ENCODE data around the gene ZDHHC17.

ZDHHC17 gene

GRCh38 chr12:76813265-76813664 lies 49.4 kb downstream of the ZDHHC17 start:
- DNase-seq (ENCODE audit: low read depth in 1 of 2, low spot score in 1 of 2) = no peak

GRCh38 chr12:76813972-76814371 lies 50.1 kb downstream of the ZDHHC17 start:
- no peak for DNase-seq (ENCODE audit: low read depth in 1 of 2, low spot score in 1 of 2)

- no peak for DNase-seq (ENCODE audit: low read depth in 1 of 2, low spot score in 1 of 2)
These were observed 57.1 kb downstream of the ZDHHC17 start for GRCh38 chr12:76820888-76821482.

GRCh38 chr12:76830436-76830835 lies 66.5 kb downstream of the ZDHHC17 start:
- no peak for DNase-seq (ENCODE audit: low read depth in 1 of 2, low spot score in 1 of 2)

GRCh38 chr12:76836633-76837032 lies 72.7 kb downstream of the ZDHHC17 start:
- DNase-seq (ENCODE audit: low read depth in 1 of 2, low spot score in 1 of 2) = no peak

GRCh38 chr12:76847260-76847659 lies 83.3 kb downstream of the ZDHHC17 start:
- DNase-seq (ENCODE audit: low read depth in 1 of 2, low spot score in 1 of 2) = no peak

GRCh38 chr12:76848132-76848531 lies 84.2 kb downstream of the ZDHHC17 start:
- DNase-seq (ENCODE audit: low read depth in 1 of 2, low spot score in 1 of 2) = no peak

- DNase-seq (ENCODE audit: low read depth in 1 of 2, low spot score in 1 of 2) = no peak
These were observed 88.2 kb downstream of the ZDHHC17 start for GRCh38 chr12:76852106-76852505.

- DNase-seq (ENCODE audit: low read depth in 1 of 2, low spot score in 1 of 2) = no peak
These were observed 91.4 kb downstream of the ZDHHC17 start for GRCh38 chr12:76855271-76855670.

GRCh38 chr12:76856018-76856644 lies 92.2 kb downstream of the ZDHHC17 start:
- DNase-seq (ENCODE audit: low read depth in 1 of 2, low spot score in 1 of 2) = no peak

GRCh38 chr12:76859611-76860010 lies 95.7 kb downstream of the ZDHHC17 start:
- no peak for DNase-seq (ENCODE audit: low read depth in 1 of 2, low spot score in 1 of 2)

- no peak for DNase-seq (ENCODE audit: low read depth in 1 of 2, low spot score in 1 of 2)
These were observed 96.3 kb downstream of the ZDHHC17 start for GRCh38 chr12:76860256-76860655.

- no peak for DNase-seq (ENCODE audit: low read depth in 1 of 2, low spot score in 1 of 2)
These were observed 99.2 kb downstream of the ZDHHC17 start for GRCh38 chr12:76863005-76863670.

GRCh38 chr12:76863837-76864236 lies 99.9 kb downstream of the ZDHHC17 start:
- no peak for DNase-seq (ENCODE audit: low read depth in 1 of 2, low spot score in 1 of 2)

GRCh38 chr12:76864791-76865400 lies 101.0 kb downstream of the ZDHHC17 start:
- DNase-seq (ENCODE audit: low read depth in 1 of 2, low spot score in 1 of 2) = no peak

- no peak for DNase-seq (ENCODE audit: low read depth in 1 of 2, low spot score in 1 of 2)
These were observed 102.2 kb downstream of the ZDHHC17 start for GRCh38 chr12:76866151-76866567.

GRCh38 chr12:76866726-76867125 lies 102.8 kb downstream of the ZDHHC17 start:
- DNase-seq (ENCODE audit: low read depth in 1 of 2, low spot score in 1 of 2) = no peak

- DNase-seq (ENCODE audit: low read depth in 1 of 2, low spot score in 1 of 2) = no peak
These were observed 107.2 kb downstream of the ZDHHC17 start for GRCh38 chr12:76871082-76871481.

- DNase-seq (ENCODE audit: low read depth in 1 of 2, low spot score in 1 of 2) = no peak
These were observed 107.8 kb downstream of the ZDHHC17 start for GRCh38 chr12:76871742-76872141.

GRCh38 chr12:76872415-76872814 lies 108.5 kb downstream of the ZDHHC17 start:
- DNase-seq (ENCODE audit: low read depth in 1 of 2, low spot score in 1 of 2) = no peak

GRCh38 chr12:76874027-76874426 lies 110.1 kb downstream of the ZDHHC17 start:
- no peak for DNase-seq (ENCODE audit: low read depth in 1 of 2, low spot score in 1 of 2)

All from activated CD4-positive, alpha-beta T cell treated with anti-CD3 and anti-CD28 coated beads, Interleukin-2, amount 50 U/mL, for 24 hours (primary cell).